ENCODE results near the gene FRY. TPM values are rescaled to one million over a fixed set of nuclear protein-coding genes. Genes with fewer than 3 reads are reported as not detected.

FRY gene
- total RNA-seq, 4 donors from 2014 or later = 99.5 to 285 (median 158) TPM

GRCh38 chr13:32316501-32316900 lies 284.9 kb downstream of the FRY start:
- no peak overlapping the region for H3K4me3 ChIP-seq
- no peak for ATAC-seq
- peak overlapping the region in 2 of 4 donors; percentile 93 for H3K27ac ChIP-seq
- no peak for TF ChIP-seq POLR2AphosphoS5 (IDR thresholded peaks at IDR 0.05)
- TF ChIP-seq CTCF (IDR thresholded peaks at IDR 0.05) = no peak
- no peak for TF ChIP-seq POLR2A (IDR thresholded peaks at IDR 0.05)
- no peak for TF ChIP-seq EP300 (IDR thresholded peaks at IDR 0.05)
- H3K27me3 ChIP-seq = no peaks in the 10 kb centered on the region
- no peaks in the 10 kb centered on the region for H3K36me3 ChIP-seq
- peaks cover 0 to 13% (median 0%) of the 10 kb centered on the region in 3 donors for H3K4me1 ChIP-seq
- WGBS, 2 donors (ENCODE audit: low coverage in 1 of 2) = 67 to 70% methylated on average over 6 of the region's 6 CpGs
- H3K9me3 ChIP-seq = no peaks in the 10 kb centered on the region

- 83 to 94% methylated on average over 2 of the region's 2 CpGs for WGBS, 2 donors (ENCODE audit: low coverage in 1 of 2)
Measured at GRCh38 chr13:32317716-32318465, 286.3 kb downstream of the FRY start.

GRCh38 chr13:32320528-32320927 lies 289.0 kb downstream of the FRY start:
- no peaks in the 10 kb centered on the region for H3K27me3 ChIP-seq
- ATAC-seq = no peak
- no peak overlapping the region for H3K27ac ChIP-seq
- H3K9me3 ChIP-seq = no peaks in the 10 kb centered on the region
- TF ChIP-seq POLR2A (IDR thresholded peaks at IDR 0.05) = no peak
- no peak for TF ChIP-seq EP300 (IDR thresholded peaks at IDR 0.05)
- TF ChIP-seq POLR2AphosphoS5 (IDR thresholded peaks at IDR 0.05) = no peak
- no peak for TF ChIP-seq CTCF (IDR thresholded peaks at IDR 0.05)
- H3K36me3 ChIP-seq = no peaks in the 10 kb centered on the region
- H3K4me3 ChIP-seq = no peak overlapping the region
- H3K4me1 ChIP-seq = peaks cover 0 to 7% (median 0%) of the 10 kb centered on the region in 3 donors
- 73 to 83% methylated on average over 4 of the region's 4 CpGs for whole genome bisulfite sequencing, 2 donors (ENCODE audit: low coverage in 1 of 2)

More at GRCh38 chr13:32317716-32318465, 286.3 kb downstream of the FRY start:
- Histone ChIP-seq H3K27ac (no peak overlapping the region), H3K27me3 (no peaks in the 10 kb centered on the region), H3K36me3 (no peaks in the 10 kb centered on the region), H3K4me3 (no peak overlapping the region), H3K4me1 (peaks cover 0 to 13% (median 0%) of the 10 kb centered on the region in 3 donors), H3K9me3 (no peaks in the 10 kb centered on the region)
- TF ChIP-seq POLR2AphosphoS5 (IDR thresholded peaks at IDR 0.05) (no peak), EP300 (IDR thresholded peaks at IDR 0.05) (no peak), POLR2A (IDR thresholded peaks at IDR 0.05) (no peak), CTCF (IDR thresholded peaks at IDR 0.05) (no peak)
- no peak for ATAC-seq

- no peak overlapping the region for H3K27ac ChIP-seq
- ATAC-seq = no peak
- TF ChIP-seq EP300 (IDR thresholded peaks at IDR 0.05) = no peak
- no peak for TF ChIP-seq POLR2AphosphoS5 (IDR thresholded peaks at IDR 0.05)
- TF ChIP-seq CTCF (IDR thresholded peaks at IDR 0.05) = no peak
- TF ChIP-seq POLR2A (IDR thresholded peaks at IDR 0.05) = no peak
- no peaks in the 10 kb centered on the region for H3K9me3 ChIP-seq
- H3K36me3 ChIP-seq = no peaks in the 10 kb centered on the region
- H3K4me1 ChIP-seq = no peaks in the 10 kb centered on the region
- no peak overlapping the region for H3K4me3 ChIP-seq
- H3K27me3 ChIP-seq = no peaks in the 10 kb centered on the region
Measured at GRCh38 chr13:32323912-32324311, 292.3 kb downstream of the FRY start.

GRCh38 chr13:32330441-32330840 lies 298.9 kb downstream of the FRY start:
- 84 to 100% methylated on average over 2 of the region's 2 CpGs for whole genome bisulfite sequencing, 2 donors (ENCODE audit: low coverage in 1 of 2)
- TF ChIP-seq CTCF (IDR thresholded peaks at IDR 0.05) (no peak), EP300 (IDR thresholded peaks at IDR 0.05) (no peak), POLR2A (IDR thresholded peaks at IDR 0.05) (no peak), POLR2AphosphoS5 (IDR thresholded peaks at IDR 0.05) (no peak)
- Histone ChIP-seq H3K4me1 (no peaks in the 10 kb centered on the region), H3K4me3 (no peak overlapping the region), H3K36me3 (no peaks in the 10 kb centered on the region), H3K27me3 (no peaks in the 10 kb centered on the region), H3K9me3 (no peaks in the 10 kb centered on the region), H3K27ac (no peak overlapping the region)
- ATAC-seq = peak; percentile 19

Measured in gastroesophageal sphincter (tissue), 4 donors.